A549 (cell line): ENCODE data around the gene DBH.

Source experiments
- HOXA7 ChIP-seq: fragments of 250-450 bp; sonication (Bioruptor Pico); IDR thresholded peaks from 2 replicates; pipeline ENCODE4 v1.5.0; 2020; ENCODE audit warnings: mild to moderate bottlenecking, moderate library complexity
- MAX ChIP-seq: IDR thresholded peaks from 2 replicates; pipeline ENCODE4 v1.6.1; 2012
- POLR2A ChIP-seq: IDR thresholded peaks from 2 replicates; pipeline ENCODE4 v1.6.1; 2012; ENCODE audit warnings: mild to moderate bottlenecking, low read length
- ZFP36 ChIP-seq: fragments of 450-650 bp; IDR thresholded peaks from 2 replicates; pipeline ENCODE4 v1.6.1; 2014; ENCODE audit warnings: borderline replicate concordance; ENCODE audit not compliant: partially characterized antibody
- TF ChIP-seq, protein P1 (sequence below): fragments of 200-600 bp; sonication (generic); IDR thresholded peaks from 2 replicates; pipeline ENCODE4 v1.6.1; 2016; ENCODE audit warnings: antibody characterized with exemption, mild to moderate bottlenecking, moderate library complexity

DNA sequence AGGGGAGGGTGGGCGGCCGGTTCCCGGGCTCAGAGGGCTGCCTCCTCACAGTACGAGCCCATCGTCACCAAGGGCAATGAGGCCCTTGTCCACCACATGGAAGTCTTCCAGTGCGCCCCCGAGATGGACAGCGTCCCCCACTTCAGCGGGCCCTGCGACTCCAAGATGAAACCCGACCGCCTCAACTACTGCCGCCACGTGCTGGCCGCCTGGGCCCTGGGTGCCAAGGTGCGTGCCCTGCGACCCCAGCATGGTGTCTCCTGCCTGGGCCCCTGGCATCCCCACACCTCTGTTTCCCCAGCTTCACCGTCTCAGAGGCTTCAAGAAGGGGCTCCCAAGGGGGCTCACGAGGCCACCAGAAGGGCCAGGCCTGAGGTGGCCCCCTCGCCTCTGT is 7.2 kb downstream of the DBH start:
- TF ChIP-seq, protein P1, sequence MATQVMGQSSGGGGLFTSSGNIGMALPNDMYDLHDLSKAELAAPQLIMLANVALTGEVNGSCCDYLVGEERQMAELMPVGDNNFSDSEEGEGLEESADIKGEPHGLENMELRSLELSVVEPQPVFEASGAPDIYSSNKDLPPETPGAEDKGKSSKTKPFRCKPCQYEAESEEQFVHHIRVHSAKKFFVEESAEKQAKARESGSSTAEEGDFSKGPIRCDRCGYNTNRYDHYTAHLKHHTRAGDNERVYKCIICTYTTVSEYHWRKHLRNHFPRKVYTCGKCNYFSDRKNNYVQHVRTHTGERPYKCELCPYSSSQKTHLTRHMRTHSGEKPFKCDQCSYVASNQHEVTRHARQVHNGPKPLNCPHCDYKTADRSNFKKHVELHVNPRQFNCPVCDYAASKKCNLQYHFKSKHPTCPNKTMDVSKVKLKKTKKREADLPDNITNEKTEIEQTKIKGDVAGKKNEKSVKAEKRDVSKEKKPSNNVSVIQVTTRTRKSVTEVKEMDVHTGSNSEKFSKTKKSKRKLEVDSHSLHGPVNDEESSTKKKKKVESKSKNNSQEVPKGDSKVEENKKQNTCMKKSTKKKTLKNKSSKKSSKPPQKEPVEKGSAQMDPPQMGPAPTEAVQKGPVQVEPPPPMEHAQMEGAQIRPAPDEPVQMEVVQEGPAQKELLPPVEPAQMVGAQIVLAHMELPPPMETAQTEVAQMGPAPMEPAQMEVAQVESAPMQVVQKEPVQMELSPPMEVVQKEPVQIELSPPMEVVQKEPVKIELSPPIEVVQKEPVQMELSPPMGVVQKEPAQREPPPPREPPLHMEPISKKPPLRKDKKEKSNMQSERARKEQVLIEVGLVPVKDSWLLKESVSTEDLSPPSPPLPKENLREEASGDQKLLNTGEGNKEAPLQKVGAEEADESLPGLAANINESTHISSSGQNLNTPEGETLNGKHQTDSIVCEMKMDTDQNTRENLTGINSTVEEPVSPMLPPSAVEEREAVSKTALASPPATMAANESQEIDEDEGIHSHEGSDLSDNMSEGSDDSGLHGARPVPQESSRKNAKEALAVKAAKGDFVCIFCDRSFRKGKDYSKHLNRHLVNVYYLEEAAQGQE: no peak
- TF ChIP-seq POLR2A (no peak), MAX (no peak), ZFP36 (no peak), HOXA7 (CRISPR knock-in tag) (no peak)
